Measurements from ENCODE around the gene DIS3L2. TPM values are rescaled to one million over a fixed set of nuclear protein-coding genes. Genes with fewer than 3 reads are reported as not detected.
A peak's percentile ranks its signal among the peaks of the same experiment; 100 is the strongest.
"Not testable (repeated sequence)": the region's sequence is repeated elsewhere in the genome, so short reads cannot be mapped to it uniquely, and the experiment has no call there.

The DIS3L2 gene
- total RNA-seq, 1 donor from 2014 or later, result 42.1 TPM

DNA sequence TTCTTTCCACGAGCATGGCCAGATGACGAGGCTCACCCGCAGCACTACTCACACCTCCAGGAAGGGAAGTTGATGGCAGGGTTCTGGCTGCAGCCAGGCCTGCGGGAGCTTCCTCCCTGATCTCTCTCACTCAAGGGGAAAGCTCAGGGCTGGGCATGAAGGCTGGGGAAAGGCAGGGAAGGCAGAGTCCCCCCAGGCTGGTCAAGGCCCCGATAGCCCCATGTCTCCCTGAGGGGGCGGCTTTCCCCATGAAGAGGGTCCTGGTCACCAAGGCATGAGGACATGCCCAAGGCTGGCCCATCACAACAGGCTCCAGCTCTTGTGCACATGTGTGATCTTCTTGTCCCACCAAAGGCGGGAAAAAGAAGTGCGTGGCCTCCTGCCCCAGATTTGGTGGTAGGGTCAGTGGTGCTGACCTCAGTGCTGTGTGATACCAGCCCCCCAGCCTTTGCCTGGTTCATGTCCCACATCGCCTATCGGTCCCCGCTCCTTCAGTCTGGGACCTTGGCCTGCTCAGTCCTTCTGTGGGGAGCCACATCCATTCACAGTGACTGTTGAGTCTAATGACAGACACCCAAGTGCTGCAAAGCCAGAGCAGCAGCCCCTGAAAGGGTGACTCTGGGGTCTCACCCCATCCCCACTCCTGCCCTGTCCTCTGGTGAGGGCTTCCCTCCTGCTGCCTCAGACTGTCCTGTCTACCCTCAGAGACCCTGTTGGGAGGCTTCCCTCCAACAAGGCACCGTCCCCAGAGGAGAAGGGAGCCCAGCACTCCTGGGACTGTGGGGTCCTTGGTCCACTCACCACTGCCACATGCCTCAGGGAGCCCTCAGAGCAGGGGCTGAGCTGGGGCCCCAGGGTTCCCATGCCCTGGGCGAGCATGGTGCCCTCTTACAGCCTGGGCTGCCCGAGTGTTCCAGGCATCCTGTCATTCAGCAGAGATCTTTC is 367.3 kb downstream of the DIS3L2 start:
- H3K9me3 Mint-ChIP-seq (ENCODE audit: unreplicated experiment), result peaks cover 2% of the 10 kb centered on the region
- H3K27ac Mint-ChIP-seq (ENCODE audit: unreplicated experiment), result no peak overlapping the region
- no peak for TF ChIP-seq CTCF (IDR thresholded peaks at IDR 0.05; ENCODE audit: partially characterized antibody, unreplicated experiment)
- H3K4me3 Mint-ChIP-seq (ENCODE audit: unreplicated experiment), result no peak overlapping the region
- H3K27me3 Mint-ChIP-seq (ENCODE audit: unreplicated experiment), result peaks cover 2% of the 10 kb centered on the region
- peak; percentile 8 for DNase-seq
- H3K4me1 Mint-ChIP-seq (ENCODE audit: low read depth, unreplicated experiment), result no peaks in the 10 kb centered on the region
- H3K36me3 Mint-ChIP-seq (ENCODE audit: unreplicated experiment), result no peaks in the 10 kb centered on the region

DNA sequence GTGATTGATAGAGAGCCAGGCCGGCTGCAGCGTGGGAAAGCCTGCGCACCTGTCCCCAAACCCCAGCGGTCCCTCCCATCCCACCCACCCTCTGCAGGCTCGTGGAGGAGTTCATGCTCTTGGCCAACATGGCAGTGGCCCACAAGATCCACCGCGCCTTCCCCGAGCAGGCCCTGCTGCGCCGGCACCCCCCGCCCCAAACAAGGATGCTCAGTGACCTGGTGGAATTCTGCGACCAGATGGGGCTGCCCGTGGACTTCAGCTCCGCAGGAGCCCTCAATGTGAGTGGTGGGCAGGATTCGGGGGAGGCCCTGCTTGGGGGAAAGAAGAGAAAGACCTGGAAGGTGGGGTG is 368.2 kb downstream of the DIS3L2 start:
- TF ChIP-seq CTCF (IDR thresholded peaks at IDR 0.05; ENCODE audit: partially characterized antibody, unreplicated experiment), result no peak
- peaks cover 2% of the 10 kb centered on the region for H3K27me3 Mint-ChIP-seq (ENCODE audit: unreplicated experiment)
- peaks cover 2% of the 10 kb centered on the region for H3K9me3 Mint-ChIP-seq (ENCODE audit: unreplicated experiment)
- H3K4me1 Mint-ChIP-seq (ENCODE audit: low read depth, unreplicated experiment), result no peaks in the 10 kb centered on the region
- H3K27ac Mint-ChIP-seq (ENCODE audit: unreplicated experiment), result no peak overlapping the region
- H3K36me3 Mint-ChIP-seq (ENCODE audit: unreplicated experiment), result no peaks in the 10 kb centered on the region
- peak; percentile 11 for DNase-seq
- no peak overlapping the region for H3K4me3 Mint-ChIP-seq (ENCODE audit: unreplicated experiment)

- Mint-ChIP-seq H3K36me3 (ENCODE audit: unreplicated experiment) (no peaks in the 10 kb centered on the region), H3K27me3 (ENCODE audit: unreplicated experiment) (peaks cover 2% of the 10 kb centered on the region), H3K9me3 (ENCODE audit: unreplicated experiment) (peaks cover 2% of the 10 kb centered on the region), H3K4me1 (ENCODE audit: low read depth, unreplicated experiment) (no peaks in the 10 kb centered on the region), H3K4me3 (ENCODE audit: unreplicated experiment) (no peak overlapping the region), H3K27ac (ENCODE audit: unreplicated experiment) (no peak overlapping the region)
- TF ChIP-seq CTCF (IDR thresholded peaks at IDR 0.05; ENCODE audit: partially characterized antibody, unreplicated experiment), result no peak
- peak; percentile 10 for DNase-seq
These were observed 368.8 kb downstream of the DIS3L2 start for GRCh38 chr2:232330068-232330999.

DNA sequence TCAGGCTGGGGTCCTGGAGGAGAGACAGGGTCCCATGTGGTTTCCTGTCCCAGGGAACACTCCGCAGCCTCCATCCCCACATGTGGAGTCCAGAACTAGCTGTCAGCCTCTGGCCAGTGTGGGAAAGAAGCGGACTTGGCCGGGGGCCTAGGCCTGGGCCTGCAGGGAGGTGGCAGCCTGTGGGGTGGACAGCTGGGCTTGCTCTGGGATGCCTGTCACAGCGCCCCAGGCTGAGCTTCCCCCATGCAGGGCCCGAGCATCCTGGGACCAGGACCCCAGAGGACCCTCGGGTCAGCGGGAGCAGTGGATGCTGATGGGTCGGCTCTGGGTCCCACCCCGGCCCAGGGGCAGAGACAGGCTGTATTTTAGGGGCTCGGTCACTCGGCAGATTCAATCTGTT is 369.5 kb downstream of the DIS3L2 start:
- not testable (repeated sequence) for H3K27ac Mint-ChIP-seq (ENCODE audit: unreplicated experiment); H3K4me3 Mint-ChIP-seq (ENCODE audit: unreplicated experiment); H3K27me3 Mint-ChIP-seq (ENCODE audit: unreplicated experiment); H3K36me3 Mint-ChIP-seq (ENCODE audit: unreplicated experiment); H3K9me3 Mint-ChIP-seq (ENCODE audit: unreplicated experiment); H3K4me1 Mint-ChIP-seq (ENCODE audit: low read depth, unreplicated experiment)
- DNase-seq, result peak; percentile 24

DNA sequence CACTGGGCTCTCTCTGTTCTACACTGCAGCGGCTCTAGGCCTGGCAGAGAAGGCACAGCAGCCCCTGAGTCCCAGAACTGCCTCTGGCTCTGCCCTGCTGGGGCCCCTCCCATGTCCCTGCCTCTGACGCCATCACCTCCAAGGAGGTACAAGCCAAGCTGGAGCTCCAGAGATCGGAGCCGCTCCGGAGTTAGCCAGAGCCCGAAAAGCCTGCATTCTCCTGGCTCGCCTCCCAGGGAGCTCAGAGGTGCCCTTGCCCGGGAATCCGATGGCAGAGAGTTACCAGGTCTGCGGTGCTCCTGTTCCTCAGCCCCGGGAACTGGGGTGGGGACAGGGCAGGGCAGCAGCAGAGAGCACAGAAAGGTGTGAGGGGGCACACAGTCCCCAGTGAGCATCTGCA is 370.1 kb downstream of the DIS3L2 start:
- not testable (repeated sequence) for H3K36me3 Mint-ChIP-seq (ENCODE audit: unreplicated experiment); H3K4me1 Mint-ChIP-seq (ENCODE audit: low read depth, unreplicated experiment)

GRCh38 chr2:232332244-232332939 is 370.9 kb downstream of the DIS3L2 start:
- not testable (repeated sequence) for H3K27ac Mint-ChIP-seq (ENCODE audit: unreplicated experiment); H3K27me3 Mint-ChIP-seq (ENCODE audit: unreplicated experiment); H3K4me3 Mint-ChIP-seq (ENCODE audit: unreplicated experiment); H3K9me3 Mint-ChIP-seq (ENCODE audit: unreplicated experiment); H3K4me1 Mint-ChIP-seq (ENCODE audit: low read depth, unreplicated experiment); H3K36me3 Mint-ChIP-seq (ENCODE audit: unreplicated experiment)
- DNase-seq, result peak; percentile 11

More for the DNA sequence above, 370.1 kb downstream of the DIS3L2 start:
- peak; percentile 8 for DNase-seq
- not testable (repeated sequence) for H3K9me3 Mint-ChIP-seq (ENCODE audit: unreplicated experiment); H3K27me3 Mint-ChIP-seq (ENCODE audit: unreplicated experiment); H3K27ac Mint-ChIP-seq (ENCODE audit: unreplicated experiment); H3K4me3 Mint-ChIP-seq (ENCODE audit: unreplicated experiment)
